ENCODE results near the gene UNC5C.

UNC5C gene

GRCh38 chr4:95517576-95518345 is 31.0 kb downstream of the UNC5C start:
- no peak for DNase-seq

- no peak for DNase-seq
Measured at GRCh38 chr4:95516528-95517017, 32.2 kb downstream of the UNC5C start.

GRCh38 chr4:95515589-95515988 is 33.2 kb downstream of the UNC5C start:
- DNase-seq = no peak

DNA sequence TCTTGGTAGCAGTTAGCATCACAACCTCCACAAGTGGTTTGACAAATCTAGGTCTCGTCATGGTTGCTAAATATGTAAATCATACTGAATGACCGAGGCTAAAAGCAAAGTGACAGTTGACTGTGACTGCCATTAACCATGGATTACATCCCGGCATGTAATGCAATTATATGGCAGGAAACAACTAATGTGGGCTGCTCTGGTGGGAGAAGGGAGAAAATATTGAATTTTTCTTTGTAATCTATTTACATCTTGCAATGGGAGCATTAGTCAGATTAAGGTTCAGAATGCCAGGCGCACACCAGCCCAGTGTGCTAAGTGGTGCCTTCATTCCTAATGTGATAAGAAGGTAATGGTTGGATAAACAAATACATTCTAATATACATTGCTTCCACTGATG is 35.8 kb downstream of the UNC5C start:
- DNase-seq = no peak

GRCh38 chr4:95511477-95511876 is 37.3 kb downstream of the UNC5C start:
- no peak for DNase-seq

GRCh38 chr4:95510877-95511276 is 37.9 kb downstream of the UNC5C start:
- DNase-seq = no peak

DNA sequence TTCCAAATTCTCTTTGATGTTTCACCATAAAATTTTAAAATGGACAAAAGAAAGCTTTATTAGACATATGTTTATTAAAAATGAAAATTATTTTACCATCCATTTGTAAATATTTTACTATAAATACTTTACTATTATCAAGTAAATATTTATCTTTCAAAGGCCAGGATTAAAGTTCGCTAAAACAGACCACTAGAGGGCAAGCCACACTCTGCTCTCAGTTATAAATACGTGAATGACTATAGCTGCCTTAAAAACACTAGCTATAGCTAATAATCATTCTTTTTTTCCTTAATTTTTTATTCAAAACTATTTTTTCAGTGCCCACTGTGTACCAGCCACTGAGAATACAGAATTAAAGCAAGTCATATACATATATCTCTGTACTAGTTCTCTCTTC is 38.6 kb downstream of the UNC5C start:
- no peak for DNase-seq

DNA sequence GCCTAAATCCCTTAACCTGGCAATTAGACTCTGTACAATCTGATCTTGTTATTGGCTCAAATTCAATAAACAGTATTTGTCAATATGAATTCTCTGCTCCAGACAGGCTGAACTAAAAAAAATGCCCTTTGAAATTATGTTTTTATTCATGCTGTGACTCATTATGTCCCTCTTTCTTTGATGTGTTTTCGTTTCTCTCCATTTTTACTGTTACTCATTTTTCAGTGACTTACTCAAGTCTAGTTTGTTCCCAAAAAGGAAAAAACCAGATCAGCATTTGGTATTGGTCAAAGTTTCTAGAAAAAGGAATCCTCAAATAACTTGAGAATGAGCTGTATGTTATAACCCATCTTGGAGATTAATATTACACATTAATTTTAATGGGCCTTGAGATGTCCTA is 40.4 kb downstream of the UNC5C start:
- no peak for DNase-seq

DNA sequence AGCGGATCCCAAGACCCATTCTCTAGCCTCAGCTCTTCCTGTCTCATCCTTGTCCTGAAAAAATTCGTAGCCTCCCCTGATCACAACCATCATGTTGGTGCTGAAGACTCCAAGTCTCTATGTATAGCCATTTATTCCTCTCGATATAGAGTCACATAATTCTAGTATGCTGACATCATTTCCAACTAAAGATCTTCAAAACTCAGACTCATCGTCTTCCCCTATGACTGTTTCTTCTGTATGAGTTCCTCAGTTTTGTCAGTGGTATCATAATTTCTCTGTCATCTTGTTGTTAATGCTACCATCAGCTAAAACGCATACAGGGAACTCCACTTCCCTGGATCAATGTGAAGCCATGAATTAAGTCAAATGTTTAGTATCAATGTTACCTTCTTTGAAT is 41.2 kb downstream of the UNC5C start:
- no peak for DNase-seq

- DNase-seq = no peak
Measured at GRCh38 chr4:95507147-95507546, 41.6 kb downstream of the UNC5C start.

GRCh38 chr4:95506264-95506663 is 42.5 kb downstream of the UNC5C start:
- no peak for DNase-seq

DNA sequence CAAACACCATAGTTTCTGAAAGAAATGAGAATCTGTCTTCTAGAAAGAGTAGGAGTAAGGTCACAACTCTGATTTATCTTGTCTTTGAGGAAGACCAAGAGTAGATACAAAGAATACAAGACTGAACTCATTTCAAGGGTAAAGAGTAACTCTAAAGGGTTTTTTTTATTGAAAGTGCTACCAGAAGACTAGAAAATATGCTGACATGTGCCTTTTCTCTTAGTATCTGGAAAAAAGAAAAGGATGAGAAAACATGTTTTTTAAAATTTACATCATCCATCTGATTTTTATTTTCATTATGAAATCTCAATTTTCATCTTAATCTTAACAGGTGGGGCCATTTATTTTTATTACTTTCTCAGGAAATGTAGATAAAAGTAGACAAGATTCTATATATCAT is 43.0 kb downstream of the UNC5C start:
- no peak for DNase-seq

- no peak for DNase-seq
Measured at GRCh38 chr4:95505151-95505550, 43.6 kb downstream of the UNC5C start.

DNA sequence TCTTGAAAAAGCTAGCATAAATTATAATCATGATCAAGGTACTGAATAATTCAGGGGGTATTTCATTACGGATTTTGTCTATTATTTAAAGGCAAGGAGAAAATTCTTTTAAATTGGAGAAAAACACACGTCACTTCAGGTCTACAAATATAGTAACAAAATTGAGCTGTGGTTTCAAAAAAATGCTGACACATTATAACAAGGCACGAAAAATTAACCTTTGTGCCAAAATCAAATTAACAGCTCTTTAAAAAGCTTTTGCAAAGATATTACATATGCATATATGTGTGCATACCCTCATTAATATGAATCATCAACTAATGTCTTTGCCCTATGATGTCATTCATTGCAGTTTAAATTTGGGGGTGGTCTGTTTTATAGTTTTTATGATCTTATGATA is 44.3 kb downstream of the UNC5C start:
- DNase-seq = no peak

DNA sequence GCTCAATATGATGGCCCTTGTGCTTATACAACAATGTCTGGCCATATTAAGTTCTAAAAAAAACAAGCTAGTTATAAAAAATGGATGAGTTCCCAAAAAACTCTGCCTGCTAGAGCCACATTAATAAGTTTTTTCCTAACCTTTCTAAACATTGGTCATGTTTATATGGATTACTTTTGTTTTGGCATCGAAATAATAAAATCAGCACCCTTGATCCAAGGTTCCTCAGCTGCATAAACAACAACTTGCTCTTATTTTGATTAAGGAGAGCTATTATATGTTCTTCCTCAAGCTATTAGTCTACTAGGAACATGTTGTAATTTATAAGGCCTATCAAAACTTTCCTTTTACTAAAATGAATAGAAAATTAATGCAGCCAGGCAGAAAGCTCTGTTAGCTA is 48.4 kb downstream of the UNC5C start:
- DNase-seq = no peak

GRCh38 chr4:95499291-95499696 is 49.5 kb downstream of the UNC5C start:
- no peak for DNase-seq

DNA sequence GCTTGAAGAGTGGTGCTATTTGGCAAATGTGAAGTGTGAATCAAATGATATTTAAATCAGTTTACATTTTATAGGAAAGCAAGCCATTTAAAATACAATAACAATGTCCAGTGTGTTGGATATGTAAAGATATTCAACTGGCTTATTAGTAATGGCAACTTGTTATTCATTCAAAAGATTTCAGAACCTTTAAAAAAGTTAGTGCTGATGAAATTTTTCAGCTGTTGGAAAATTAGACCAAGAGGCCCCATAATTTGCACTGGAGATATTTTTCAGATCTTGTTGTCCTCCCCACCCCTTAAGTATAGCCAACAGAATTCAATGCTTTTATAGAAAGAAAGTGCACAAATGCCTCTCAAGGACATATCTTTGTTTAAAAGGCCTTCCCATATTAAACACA is 54.6 kb downstream of the UNC5C start:
- no peak for DNase-seq

- DNase-seq = no peak
Measured at GRCh38 chr4:95478679-95479078, 70.1 kb downstream of the UNC5C start.

GRCh38 chr4:95476121-95476520 is 72.7 kb downstream of the UNC5C start:
- DNase-seq = no peak

DNA sequence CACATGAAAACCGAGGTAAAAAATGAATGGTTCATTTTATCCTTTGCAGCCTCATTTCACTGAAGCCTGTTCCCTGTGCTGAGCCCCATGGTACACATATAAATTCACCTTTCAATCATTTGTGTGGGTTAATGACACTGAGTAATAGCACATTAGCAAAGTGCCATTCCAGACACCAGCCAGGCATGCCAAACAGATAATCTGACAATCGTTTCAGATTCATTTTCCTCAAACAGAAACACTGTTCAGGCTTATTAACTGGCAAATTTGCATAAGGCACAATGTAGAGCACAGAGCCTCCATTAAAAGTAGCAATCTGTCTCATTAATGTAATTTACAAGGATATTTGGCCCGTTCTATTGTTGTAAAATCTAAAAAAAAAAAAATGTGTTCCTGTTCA is 76.2 kb downstream of the UNC5C start:
- DNase-seq = no peak

DNA sequence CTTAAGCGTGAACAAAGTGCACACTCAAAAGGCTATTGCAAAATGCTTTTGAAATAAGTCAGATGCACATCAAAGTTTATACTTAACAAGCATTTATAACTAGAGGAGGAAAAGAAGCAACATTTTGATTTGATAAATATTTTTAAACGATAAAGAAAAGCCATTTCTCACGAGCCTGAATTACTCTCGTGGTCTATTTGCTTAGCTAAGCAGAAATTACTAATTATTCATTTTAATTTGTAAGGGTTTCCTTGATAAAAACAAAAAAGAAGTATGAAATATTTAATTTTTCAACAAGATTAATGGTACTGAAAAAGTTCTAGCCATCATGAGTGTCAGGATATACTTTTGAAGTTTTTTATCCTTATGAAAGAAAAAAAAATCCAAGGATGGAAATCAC is 78.2 kb downstream of the UNC5C start:
- no peak for DNase-seq

GRCh38 chr4:95469617-95470016 is 79.2 kb downstream of the UNC5C start:
- DNase-seq = no peak

GRCh38 chr4:95466791-95467190 is 82.0 kb downstream of the UNC5C start:
- DNase-seq = no peak

DNA sequence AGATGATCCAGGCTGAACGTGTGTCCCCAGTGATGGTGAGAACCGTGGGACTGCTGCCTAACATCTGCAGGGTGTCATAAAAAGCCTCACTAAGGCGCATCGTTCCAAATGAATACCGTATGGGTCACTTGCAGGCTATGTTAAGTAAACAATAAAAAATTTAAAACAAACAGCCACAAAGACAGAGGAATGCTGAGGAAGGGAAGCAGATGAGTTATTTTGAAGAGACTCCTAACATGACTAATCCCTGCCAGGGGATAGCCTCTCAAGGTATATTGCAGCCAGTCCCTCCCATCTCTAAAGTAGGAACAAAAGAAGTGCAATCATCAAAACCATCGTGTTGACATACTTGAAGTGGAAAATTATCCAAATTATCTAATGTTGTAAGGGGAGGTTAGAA is 83.8 kb downstream of the UNC5C start:
- DNase-seq = no peak

GRCh38 chr4:95462921-95463320 is 85.9 kb downstream of the UNC5C start:
- no peak for DNase-seq
